ENCODE results near the gene CHRNB2.

CHRNB2 gene

DNA sequence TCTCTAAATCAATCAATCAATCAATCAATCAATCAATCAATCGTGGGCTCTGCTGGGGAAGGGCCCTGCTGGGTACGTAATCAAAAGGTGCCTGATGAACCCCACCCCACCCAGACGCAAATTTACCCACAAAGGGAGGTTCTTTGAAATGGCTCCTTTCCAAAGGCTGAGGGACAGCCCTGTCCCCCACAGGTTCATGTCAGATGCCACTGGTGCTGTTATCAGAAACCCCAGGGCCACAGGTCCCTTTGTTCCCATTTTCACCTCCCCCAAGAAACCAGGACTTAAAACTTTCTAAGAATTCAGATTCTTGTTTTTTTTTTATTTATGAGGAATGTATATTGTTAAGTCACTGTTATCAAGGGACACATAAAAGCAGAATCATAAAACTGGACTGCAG, 14.2 kb downstream of the CHRNB2 start:
- no peak for DNase-seq (ENCODE audit: low read depth)

DNA sequence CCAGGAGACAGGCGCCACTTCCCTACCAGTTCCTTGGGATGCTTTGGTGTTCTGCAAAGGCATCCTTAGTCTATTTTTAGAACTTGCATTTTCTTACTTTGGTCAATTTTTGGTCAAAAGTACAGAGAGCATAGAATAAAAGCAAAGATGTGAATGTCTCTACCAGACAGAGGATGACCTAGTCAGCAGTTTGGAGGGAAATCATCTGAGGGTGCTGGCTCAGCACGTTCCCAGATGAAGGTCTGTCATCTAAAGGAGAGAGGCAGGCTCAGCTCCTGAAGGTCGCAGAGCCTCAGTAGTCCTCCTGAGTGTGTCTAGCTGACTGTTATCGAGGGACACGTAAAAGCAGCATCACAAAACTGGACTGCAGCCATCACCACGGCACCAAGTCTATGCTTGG, 15.3 kb downstream of the CHRNB2 start:
- no peak for DNase-seq (ENCODE audit: low read depth)

DNA sequence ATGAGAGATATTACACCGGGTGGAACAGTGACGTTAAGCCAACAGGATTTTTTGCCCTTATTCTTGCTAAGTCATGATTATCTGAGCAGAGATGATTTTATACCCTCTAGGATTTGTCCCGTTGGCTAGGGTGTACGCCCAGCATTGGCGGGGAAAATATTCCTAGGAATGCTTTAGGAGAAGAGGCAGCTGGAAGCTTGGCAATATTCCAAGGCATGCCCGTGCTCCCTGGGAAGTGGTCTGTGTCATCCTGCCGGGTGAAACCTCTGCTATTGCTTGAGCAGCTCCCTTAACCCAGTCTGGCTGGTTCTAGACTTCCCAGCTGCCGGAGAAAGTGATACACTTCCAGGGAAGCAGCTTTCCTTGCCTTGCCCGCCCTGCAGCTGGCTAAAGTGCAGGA, 16.2 kb downstream of the CHRNB2 start:
- DNase-seq (ENCODE audit: low read depth): no peak

DNA sequence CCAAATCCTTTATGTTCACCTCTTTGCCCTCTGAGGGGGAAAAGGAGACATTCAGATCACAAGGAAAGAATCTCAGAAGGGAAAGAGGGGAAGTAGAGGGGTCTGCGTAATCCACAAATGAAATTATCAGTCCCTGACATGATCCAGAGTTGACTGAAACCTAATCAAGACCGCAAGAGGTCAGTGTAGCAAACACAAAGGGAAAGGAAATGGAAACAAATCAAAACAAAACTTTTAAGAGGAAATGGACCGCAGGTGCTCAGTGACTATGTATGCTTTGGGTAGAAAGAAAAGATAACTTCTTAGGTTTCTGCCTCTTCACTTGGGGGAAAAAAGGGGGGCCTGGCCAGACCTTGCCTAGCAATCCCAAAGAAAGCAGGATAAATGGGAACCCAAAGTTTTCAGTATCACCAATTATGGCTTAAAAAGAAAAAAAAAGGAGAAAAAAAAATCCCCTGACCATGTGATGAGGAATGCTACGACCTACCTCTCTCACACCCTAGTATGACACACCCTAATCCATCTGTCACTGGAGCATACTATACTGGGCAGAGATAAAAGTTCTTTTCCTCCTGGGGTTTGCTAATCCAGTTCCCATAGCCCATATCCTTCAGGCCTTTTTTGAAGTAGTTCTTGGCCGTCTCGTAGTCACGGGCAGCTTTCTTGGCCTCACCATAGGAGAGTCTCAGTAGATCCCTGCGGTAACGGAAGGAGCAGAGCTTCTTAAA, 16.9 kb downstream of the CHRNB2 start:
- DNase-seq (ENCODE audit: low read depth): no peak

DNA sequence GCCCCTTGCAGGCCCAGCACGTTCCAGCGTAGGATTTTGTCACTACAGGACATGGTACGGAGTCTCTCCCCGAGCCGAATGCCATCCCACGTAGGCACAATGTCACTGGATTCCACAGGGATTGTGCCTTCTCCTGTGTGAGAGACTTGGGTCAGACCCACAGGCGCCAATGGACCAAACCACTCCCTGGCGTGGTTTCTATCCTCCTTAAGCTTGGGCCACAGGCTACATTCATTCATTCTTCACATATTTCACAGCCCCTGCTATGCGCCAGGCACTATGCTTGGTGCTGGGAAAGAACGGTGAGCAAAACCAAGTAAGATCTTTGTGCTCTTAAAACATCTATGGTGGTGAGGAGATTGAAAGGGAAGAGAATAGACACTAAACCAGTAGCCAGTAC, 18.7 kb downstream of the CHRNB2 start:
- no peak for DNase-seq (ENCODE audit: low read depth)

DNA sequence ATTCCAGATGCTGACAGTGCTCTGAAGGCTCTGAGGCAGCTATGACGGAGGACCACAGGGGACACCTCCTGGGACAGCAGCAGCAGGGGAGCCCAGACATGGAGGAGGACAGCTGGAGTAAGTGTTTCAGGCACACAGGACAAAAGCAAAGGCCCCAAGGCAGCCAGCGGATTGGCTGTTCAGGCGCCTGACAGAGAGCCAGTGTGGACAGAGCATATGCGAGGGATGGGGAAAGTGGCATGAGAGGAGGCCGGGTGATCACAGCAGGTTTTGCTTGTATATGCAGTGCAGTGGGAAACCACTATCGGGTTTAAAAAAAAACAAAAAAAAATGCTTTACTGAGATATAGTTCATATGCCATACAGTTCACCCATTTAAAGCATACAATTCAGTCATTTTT, 19.1 kb downstream of the CHRNB2 start:
- no peak for DNase-seq (ENCODE audit: low read depth)

DNA sequence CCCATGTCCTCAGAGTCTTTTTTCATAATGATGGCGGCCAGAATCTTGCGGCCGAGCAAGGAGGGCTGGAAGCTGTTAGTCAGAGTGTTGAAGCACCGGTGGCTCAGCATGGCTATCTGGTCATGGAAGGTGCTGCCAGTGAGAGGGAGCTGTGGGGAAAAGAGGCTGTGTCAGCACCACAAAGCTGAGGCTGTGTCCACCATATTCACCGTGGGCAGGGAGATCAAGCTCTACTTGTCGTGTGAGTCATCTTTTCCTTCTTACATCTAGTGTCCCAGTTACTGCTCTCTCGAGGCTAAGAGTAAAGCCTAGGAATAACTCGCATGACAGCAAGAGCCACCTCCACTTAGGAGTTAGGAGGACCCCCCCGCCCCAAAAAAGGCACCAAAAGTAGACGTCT, 22.2 kb downstream of the CHRNB2 start:
- no peak for DNase-seq (ENCODE audit: low read depth)

DNA sequence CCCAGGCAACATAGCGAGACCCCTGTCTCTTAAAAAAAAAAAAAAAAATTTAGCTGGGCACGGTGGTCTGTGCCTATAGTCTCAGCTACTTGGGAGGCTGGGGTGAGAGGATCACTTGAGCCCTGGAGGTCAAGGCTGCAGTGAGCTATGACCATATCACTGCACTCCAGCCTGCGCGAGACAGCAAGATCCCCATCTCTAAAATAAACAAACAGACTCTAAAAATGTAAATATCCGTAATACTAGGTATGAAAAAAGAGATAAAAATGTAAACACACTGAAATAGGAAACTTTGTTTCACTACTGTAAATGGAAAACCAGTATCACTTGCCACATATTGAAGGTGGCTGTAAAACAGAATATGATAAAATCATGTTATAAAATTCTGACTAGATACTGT, 23.2 kb downstream of the CHRNB2 start:
- DNase-seq (ENCODE audit: low read depth): no peak

DNA sequence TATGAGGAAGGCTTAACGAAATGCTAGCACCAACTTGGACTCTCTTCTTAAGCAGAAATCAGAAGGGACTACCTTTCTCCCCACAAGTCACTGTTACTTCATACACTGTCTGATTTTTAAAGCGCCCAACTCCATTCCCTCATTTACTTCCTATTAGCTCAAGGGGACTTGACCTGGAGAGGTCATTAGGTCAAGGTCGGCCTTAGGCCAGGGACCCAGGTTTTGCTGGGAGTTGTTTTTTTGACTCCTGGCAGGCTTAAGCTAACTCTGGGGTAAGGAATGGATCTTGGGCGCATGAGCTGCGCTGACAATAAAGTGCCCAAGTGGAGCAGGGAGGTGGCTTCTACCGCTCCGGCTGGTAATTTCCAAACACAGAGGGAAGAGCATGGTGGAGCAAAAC, 23.6 kb downstream of the CHRNB2 start:
- no peak for DNase-seq (ENCODE audit: low read depth)

DNA sequence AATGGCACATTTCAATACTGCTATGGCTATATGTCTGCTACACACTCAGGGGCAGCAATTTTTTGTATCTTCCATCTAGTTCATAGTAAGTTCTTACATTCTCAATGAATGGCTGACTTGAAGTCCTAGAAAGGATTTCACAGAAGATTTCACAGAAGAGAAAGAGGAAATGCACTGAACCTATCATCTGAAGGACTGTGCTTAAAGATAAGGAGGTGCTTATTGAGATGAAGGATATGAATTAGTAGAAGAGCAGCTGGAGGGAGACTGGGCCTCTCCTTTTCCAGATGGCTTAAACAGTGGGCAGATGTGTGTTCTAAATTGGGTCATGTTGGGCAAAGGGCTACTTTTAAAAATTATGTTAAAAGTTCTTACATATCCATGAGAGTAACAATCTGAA, 25.8 kb downstream of the CHRNB2 start:
- DNase-seq (ENCODE audit: low read depth): no peak

DNA sequence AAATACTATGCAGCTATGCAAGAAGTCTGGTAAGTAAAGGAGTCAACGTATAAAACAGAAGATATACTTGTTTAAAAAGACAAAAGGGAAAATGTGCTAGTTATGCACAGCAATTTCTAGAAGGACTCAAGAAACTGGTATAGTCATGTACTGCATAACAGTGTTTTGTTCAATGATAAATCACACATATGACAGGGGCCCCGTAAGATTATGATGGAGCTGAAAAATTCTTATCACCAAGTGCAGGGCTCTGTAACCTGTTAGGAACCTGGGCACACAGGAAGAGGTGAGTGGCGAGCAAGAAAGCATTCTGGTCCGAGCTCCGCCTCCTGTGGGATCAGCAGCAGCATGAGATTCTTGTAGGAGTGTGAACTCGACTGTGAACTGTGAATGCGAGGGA, 27.2 kb downstream of the CHRNB2 start:
- DNase-seq (ENCODE audit: low read depth): no peak

DNA sequence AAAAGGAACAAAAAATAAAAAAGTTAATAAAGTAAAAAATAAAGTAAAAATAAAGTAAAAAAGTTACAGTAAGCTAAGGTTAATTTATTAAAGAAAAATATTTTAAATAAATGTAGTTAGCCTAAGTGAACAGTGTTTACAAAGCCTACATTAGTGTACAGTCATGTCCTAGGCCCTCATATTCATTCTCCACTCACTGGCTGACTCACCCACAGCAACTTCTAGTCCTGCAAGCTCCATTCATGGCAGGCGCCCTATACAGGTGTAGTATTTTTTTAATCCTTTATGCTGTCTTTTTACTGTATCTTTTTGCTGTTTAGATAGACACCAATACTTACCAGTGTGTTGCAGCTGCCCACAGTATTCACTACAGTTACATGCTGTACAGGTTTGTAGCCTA, 28.0 kb downstream of the CHRNB2 start:
- no peak for DNase-seq (ENCODE audit: low read depth)

DNA sequence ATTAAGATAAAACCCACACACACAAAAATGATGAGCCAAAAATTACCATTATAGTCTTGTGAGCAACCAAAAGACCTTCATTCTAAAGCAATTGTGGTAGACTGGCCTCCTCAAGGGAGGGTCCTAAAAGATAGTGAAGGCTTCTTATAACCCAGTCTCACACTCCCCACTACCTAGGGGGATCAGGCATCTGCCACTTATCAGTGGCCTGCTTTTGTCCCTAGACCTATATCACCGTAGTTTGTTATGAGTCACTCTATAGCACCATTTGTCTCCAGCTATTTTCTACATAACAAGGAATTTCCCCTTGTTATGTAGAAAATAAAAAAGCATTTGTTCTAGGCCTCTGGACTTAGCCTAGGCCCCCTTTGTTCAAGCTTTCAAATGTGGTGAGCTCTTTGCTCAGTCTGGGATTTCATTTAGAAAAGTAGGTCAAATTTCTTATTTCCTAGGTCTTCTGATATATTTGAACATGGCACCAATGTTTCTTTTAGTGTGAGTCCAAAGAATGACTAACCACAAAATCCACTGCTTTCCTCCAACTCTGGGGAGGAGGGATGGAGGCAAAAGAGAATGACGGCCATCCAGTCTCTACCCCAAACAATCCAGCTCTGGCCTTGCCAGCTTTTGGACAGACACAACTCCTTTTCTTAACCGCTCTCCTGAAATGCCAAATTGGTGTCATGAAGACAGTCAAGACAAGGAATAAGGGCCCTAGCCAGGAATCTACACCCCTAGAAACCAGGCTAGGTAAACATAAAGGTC, 31.5 kb downstream of the CHRNB2 start:
- DNase-seq (ENCODE audit: low read depth): no peak

DNA sequence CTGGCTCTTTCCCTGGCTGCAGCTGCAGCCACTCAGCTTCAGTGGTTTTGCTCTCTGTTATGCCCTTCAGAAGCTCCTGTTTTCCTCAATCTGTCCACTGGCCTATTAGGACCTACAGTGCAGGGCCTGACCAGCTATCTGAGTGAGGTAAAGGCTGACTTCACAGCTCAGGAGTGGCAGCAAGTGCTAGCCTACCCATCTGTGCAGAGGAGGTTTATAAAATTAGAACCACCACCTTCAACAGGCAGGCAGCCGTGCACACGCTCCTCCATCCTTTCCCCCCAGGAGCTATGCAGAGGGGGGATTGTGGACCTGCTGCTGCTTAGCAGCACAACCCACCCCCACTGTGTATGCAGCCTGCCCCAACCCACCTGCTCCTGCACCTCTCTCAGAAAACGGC, 32.1 kb downstream of the CHRNB2 start:
- DNase-seq (ENCODE audit: low read depth): no peak

DNA sequence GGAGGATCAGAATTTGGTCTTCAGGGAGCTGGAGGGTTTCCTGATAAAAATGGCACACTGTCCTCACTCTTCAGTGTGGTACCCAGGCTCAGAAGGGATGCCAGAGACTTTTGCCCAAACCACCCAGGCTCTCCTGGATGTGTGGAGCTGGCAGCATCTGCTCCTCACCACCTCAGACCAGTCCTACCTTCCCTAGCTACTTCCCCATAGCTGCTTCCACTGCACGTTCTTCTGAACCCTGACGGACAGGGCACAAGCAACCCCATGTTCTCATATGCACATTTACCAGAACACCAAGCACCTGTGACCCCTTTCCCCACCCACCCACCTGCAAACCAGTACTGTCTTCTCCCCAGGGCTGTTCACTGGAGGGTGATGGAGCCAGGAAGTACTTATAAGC, 35.7 kb downstream of the CHRNB2 start:
- no peak for DNase-seq (ENCODE audit: low read depth)

DNA sequence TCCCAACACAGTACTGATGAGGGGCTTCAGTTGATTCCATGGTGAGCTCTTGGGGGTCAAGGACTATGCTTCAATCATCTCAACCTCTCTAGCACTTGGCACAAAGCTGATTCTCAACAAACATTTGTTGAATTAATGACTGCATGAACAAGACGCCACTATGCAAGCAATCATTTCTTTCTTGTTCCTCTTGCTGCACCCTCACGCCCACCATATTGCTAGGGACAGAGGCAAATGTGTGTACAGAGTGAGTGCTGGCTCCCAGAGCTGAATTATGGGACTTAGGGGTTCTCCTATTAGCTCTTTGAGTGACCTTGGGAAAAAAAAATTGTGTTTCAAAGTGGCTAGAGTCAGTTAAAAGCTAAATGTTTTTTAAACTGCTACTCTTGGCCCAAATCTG, 38.0 kb downstream of the CHRNB2 start:
- DNase-seq (ENCODE audit: low read depth): no peak

DNA sequence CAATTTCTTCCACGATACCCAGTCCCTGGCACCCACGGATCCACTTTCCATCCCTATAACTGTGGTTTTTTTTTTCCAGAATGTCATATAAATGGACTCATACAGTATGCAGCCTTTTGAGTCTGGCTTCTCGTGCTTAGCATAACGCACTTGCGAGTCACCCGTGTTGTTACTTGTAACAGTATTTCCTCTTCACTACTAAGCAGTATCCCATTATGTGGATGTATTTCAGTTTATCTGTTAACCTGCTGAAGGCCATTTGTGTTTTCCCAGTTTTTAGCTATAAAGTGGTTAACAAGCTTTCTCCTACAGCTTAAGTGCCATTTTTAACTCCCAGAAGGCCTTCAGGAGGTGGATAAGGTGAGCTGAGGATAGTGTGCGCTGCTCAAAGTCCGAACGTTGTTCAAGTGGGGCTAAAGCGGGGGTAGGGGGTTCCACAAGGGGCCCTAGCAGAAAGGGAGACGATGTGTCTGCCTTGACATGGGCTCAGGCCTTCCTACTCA, 39.6 kb downstream of the CHRNB2 start:
- DNase-seq (ENCODE audit: low read depth): no peak

DNA sequence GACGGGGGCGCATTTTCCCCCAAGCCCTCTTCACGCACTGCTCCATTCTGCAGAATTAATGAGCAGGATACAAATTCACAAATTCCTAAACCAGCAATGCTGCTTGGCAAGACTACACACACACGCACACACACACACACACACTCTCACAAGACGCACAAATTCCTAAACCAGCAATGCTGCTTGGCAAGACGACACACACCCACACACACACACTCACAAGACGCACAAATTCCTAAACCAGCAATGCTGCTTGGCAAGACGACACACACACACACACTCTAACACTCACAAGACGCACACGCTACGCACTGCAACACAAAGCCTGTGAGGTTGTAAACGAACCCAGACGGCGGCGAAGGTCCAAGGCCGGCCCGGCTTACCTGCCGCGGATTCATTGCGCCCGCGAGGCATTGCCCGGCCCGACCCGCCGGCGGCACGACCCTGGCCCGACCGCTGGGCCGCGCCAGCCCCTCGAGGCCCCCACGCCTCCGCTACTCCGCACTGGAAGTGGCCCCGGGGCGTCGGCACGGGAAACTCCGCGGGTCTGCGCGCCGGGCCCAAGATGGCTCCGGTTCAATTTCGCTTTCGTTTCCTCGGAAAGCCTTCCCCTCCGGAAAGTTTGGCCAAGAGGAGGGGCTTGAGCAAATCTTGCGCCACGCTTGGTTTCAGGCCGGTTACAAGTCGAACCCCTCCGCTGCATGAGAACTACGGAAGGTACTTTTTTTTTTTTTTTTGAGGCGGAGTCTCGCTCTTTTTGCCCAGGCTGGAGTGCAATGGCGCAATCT, 40.2 kb downstream of the CHRNB2 start, which contains the start of gene ADAR:
Gene ADAR (minus strand): TSS at position 578 of the 788 bp plus-strand sequence. CDS start 180 bp downstream, at position 398.
- peak; percentile 78 for DNase-seq (ENCODE audit: low read depth)

DNA sequence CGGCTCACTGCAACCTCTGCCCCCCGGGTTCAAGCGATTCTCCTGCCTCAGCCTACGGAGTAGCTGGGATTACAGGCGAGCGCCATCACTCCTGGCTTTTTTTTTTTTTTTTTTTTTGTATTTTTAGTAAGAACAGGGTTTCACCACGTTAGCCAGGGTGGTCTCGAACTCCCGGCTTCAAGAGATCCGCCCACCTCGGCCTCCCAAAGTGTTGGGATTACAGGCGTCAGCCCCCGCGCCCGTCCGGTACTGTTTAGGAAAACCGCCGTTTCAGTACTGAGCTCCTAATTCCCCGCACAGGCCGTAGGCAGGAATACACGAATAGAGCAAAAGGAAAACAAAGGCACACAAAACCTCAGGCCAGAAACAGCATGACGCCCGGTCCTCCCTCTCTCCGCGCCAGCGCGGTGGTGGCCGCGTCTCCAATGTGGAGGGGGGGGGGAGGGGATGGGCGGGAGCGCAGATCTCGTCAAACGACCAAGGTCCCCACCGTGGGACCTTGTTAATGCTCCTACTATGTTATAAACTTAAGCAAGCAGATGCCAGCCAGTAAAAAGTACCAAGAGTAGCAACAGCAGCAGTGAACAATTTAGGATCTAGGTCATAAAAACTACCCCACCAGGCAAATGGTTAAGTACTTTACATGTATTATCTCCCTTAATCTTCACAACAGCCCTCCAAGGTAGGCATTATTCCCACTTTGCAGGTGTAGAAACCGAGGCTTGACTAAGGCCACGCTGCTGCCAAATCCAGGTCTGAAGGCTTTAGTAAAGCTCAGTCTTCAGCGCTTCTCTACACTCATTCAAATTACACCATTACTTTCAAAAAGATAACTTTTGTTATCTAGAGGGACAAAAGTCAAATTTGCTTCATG, 41.1 kb downstream of the CHRNB2 start:
- no peak for DNase-seq (ENCODE audit: low read depth)

DNA sequence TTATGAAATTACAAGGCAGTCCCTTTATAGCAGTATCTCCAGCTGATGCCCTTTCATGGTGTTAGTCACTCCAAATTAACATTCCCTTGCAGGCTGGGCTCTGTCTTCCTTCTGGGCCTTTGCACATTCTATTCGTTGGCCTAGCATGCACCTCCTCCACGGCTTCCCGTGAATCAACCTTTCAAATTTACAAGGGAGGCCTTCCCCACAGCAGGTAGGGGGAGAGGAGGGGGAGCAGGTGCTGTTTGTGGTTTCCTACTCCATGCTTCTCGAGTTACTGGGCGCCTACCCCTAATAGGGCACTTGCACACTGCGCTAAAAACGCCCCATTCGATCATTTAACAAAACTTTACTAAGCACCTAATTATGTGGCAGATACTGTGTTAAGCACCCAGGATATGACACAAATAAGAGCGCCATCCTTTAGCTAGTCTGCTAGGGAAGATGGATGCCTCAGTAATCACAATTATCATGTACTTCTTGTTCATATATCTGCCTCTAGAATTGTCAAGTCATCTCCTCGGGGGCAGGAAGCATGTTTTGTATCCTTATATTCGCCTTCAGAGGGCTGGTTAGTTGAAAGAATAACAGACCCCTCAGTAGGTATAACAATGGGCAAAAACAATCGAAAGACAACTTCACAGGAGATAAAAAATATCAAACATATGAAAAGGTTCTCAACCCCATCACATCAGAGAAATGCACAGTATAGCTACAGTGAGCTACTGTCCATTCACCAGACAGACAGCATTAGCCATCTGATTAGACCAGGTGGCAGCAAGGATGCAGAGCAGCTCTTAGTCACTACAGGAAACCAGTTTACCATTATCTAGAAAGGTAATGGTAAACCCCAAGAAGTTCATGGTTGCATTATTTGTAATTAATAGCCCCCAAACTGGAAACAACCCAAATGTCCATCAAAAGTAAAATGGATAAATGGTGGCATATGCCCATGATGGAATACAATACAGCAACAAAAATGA, 42.1 kb downstream of the CHRNB2 start:
- peak; percentile 32 for DNase-seq (ENCODE audit: low read depth)

Measured in activated T-helper 1 cell treated with Interleukin-2 at 50 U/mL for 16 hours (primary cell).